ENCODE results near the gene PCDH1. TPM values are rescaled to one million over a fixed set of nuclear protein-coding genes. Genes with fewer than 3 reads are reported as not detected.

The PCDH1 gene
- total and polyA plus RNA-seq, 2 of the 13 experiments (the other 11 are each of a cell fraction or from before 2014, with no cell fraction given), result 0.11 to 0.83 TPM

- no peak overlapping the region for H3K9ac ChIP-seq (ENCODE audit: insufficient read depth, low read depth, low read length)
- H3K27me3 ChIP-seq (ENCODE audit: control insufficient read depth in 1 of 2, insufficient read depth in 2 of 2, low read length in 2 of 2), result peaks cover 1 to 44% of the 10 kb centered on the region in 2 experiments; a peak in 3 of 5 replicates
- FAIRE-seq (no peak), DNase-seq (ENCODE audit: low spot score) (no peak), ATAC-seq (no peak)
- BruUV-seq (replicated peaks), result no TSS peak
- no peak overlapping the region for H3K4me3 ChIP-seq (replicated peaks in 1 of 3; ENCODE audit: insufficient read depth in 1 of 3, low read depth in 2 of 3, low read length in 3 of 3)
- no peak overlapping the region for H3K4me2 ChIP-seq (ENCODE audit: low read depth, low read length)
- H4K20me1 ChIP-seq (ENCODE audit: insufficient read depth, low read length), result no peaks in the 10 kb centered on the region
- 49% methylated on average over 2 of the region's 2 CpGs for WGBS (ENCODE audit: low lambda C conversion rate)
- ChIA-PET CTCF (ENCODE audit: low intra/inter-chr PET ratio, low total read pairs) (no interaction called here), POLR2A (no interaction called here)
- no peaks in the 10 kb centered on the region for H3K9me3 ChIP-seq (ENCODE audit: low read length)
- peaks cover 15% of the 10 kb centered on the region for H3K4me1 ChIP-seq (ENCODE audit: insufficient read depth, low read length)
- H3K36me3 ChIP-seq (replicated peaks in 1 of 2; ENCODE audit: control insufficient read depth in 1 of 2, insufficient read depth in 2 of 2, low read length in 2 of 2), result no peaks in the 10 kb centered on the region
- no peak for TF ChIP-seq ZNF343 (CRISPR knock-in tag; IDR thresholded peaks at IDR 0.05)
- TF ChIP-seq SALL2 (CRISPR knock-in tag; IDR thresholded peaks at IDR 0.05), result no peak
- no peak for TF ChIP-seq MNT (IDR thresholded peaks at IDR 0.05)
- no peak for TF ChIP-seq FOSL2 (CRISPR knock-in tag; IDR thresholded peaks at IDR 0.05)
- TF ChIP-seq SP1 (IDR thresholded peaks at IDR 0.05), result no peak
- TF ChIP-seq SP1 (CRISPR knock-in tag; IDR thresholded peaks at IDR 0.05), result no peak
- no peak for TF ChIP-seq ZNF660 (CRISPR knock-in tag; IDR thresholded peaks at IDR 0.05; ENCODE audit: borderline replicate concordance, low read depth)
- no peak for TF ChIP-seq ZNF646 (CRISPR knock-in tag; IDR thresholded peaks at IDR 0.05)
- TF ChIP-seq YY1 (IDR thresholded peaks at IDR 0.05; ENCODE audit: insufficient read depth, insufficient replicate concordance, low read depth, low read length), result no peak
- TF ChIP-seq ATF4 (CRISPR knock-in tag; IDR thresholded peaks at IDR 0.05), result no peak
- no peak for TF ChIP-seq ZNF160 (CRISPR knock-in tag; IDR thresholded peaks at IDR 0.05)
- TF ChIP-seq AHR (CRISPR knock-in tag; IDR thresholded peaks at IDR 0.05), result no peak
- no peak for TF ChIP-seq SMYD3 (CRISPR knock-in tag; IDR thresholded peaks at IDR 0.05)
- in situ Hi-C loops (cut with HindIII; ENCODE audit: extremely low pct_ligation_motif_present, low pct_unique_long_range_greater_than_20kb) (no loop called here), intact Hi-C loops (cut with micrococcal nuclease; ENCODE audit: unreplicated experiment) (no loop called here)
- H2AFZ ChIP-seq (ENCODE audit: low read length), result no peak overlapping the region
- no peak overlapping the region for H3K27ac ChIP-seq (ENCODE audit: extremely low read length, insufficient read depth, low read length)
- no peaks in the 10 kb centered on the region for H3K79me2 ChIP-seq (ENCODE audit: insufficient read depth, low read length)
Observed at GRCh38 chr5:141865406-141865805, 12.8 kb downstream of the PCDH1 start.
